RCC 7860 (cell line): Measurements from ENCODE around the gene HESX1.

Experiments used
- DNase-seq: peaks from one replicate; pipeline ENCODE4 v3.0.0-alpha.2; 2015; ENCODE audit warnings: low spot score
- FAIRE-seq: peaks from 2 replicates; lab custom pipeline; 2012; peaks lifted over from hg19 to GRCh38; lab: Jason Lieb, UNC

The HESX1 gene

DNA sequence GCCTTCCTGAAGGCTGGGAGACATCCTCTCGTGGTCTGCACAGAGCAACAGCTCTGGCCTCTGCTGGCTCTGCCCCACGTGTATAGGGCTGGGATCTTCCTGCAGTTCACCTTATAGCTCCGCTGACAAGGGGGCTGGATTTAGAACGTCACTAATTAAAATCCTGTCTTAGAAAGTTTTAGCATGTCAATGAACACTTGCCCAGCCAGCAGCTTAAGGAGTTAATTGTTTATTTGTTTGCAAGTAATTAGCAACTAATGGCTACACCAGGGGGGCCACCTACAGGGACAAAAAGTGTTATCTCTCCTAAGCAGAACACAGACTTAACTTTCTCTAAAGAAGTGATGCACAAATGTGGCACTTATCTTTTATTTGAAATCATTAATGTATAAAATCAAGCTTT is at the start of gene HESX1:
HESX1 (minus strand) TSS at position 84 of the 403 bp plus-strand sequence; CDS start at position 24, 60 bp downstream.
- no peak for FAIRE-seq

DNA sequence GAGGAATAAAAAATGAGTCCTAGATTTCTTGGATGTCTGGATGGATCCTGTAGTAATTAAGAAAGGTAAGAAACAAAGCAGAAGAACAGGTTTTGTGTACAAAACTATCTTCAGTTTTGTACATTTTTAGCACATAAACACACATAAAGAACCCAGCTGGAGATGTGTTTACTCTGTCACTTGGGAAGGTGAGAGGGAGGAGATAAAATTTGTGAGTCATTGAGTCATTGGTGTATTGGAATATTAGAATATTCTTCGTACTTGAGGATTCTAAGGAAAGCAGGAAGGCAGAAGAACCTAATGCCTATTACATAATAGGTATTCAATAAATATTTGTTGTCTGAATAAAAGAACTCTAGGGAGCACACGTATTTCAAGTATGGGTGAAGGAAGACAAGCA is 45.2 kb upstream of the HESX1 start:
- DNase-seq (no peak), FAIRE-seq (no peak)

More for the DNA sequence above, at the start of gene HESX1:
- DNase-seq, result no peak

DNA sequence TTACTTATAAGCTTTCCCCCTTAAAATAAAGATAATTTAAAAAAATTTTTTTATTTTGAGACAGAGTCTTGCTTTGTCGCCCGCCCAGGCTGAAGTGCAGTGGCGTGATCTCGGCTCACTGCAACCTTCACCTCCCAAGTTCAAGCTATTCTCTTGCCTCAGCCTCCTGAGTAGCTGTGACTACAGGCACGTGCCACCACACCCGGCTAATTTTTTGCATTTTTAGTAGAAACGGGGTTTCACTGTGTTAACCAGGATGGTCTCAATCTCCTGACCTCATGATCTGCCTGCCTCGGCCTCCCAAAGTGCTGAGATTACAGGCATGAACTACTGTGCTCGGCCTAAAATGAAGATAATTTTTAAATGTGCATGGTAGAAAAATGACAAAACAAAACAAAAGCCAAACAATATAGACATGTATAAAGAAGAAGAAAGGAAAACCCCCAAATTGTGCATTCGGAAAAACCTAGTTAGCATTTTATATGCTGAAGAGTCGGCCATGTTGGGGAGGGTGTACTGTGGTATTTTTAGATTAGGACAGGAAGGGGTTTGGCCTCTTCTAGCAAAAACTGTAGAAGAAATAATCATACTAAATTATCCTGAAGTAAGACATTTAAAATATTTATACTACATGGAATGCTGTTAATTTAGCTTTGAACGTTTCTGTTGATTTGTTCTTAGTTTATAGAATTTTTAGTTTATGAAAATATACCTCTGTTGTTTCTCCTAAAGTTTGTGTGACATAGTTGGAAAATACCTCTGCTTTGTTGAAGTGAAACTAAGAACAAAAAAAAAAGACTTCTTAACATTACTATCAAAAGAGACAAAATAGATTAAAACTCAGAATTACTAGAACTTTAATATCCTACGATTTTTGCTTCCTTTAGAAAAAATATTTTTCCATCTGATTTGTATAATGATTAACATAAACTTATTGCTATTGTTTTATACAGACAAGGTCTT is 35.1 kb upstream of the HESX1 start:
- DNase-seq, result no peak
- no peak for FAIRE-seq

DNA sequence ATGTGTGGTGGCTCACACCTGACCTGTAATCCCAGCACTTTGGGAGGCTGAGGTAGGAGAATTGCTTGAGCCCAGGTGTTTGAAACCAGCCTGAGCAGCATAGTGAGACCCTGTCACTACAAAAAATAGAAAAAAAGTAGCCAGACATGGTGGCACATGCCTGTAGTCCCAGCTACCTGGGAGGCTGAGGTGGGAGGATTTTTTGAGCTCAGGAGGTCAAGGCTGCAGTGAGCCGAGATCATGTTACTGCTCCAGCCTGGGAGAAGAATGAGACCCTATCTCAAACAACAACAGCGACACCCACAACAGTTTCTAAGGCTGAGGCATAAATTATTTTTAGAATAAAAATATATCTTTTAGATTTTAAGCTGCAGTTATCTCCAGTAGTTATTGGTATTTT is 34.0 kb upstream of the HESX1 start:
- FAIRE-seq (no peak), DNase-seq (no peak)

DNA sequence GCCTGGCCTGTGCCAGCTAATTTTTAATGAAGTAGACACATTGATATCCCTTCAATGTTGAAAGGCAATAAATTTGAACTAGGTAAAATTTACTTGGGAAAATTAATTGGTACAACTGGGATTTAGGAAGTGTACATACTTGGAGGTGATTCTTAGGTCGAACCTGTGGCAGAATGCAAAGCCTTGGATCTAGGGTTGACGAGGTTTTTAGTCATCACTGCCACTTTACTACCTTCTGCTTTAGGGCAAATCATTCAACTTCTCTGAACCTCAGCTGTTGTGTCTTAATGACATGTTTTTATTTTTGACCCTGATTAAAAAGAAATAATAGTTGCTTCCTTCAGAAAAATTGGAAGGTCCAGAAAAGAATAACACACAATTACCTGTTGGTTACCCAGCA is 30.2 kb upstream of the HESX1 start:
- DNase-seq, result no peak
- no peak for FAIRE-seq

DNA sequence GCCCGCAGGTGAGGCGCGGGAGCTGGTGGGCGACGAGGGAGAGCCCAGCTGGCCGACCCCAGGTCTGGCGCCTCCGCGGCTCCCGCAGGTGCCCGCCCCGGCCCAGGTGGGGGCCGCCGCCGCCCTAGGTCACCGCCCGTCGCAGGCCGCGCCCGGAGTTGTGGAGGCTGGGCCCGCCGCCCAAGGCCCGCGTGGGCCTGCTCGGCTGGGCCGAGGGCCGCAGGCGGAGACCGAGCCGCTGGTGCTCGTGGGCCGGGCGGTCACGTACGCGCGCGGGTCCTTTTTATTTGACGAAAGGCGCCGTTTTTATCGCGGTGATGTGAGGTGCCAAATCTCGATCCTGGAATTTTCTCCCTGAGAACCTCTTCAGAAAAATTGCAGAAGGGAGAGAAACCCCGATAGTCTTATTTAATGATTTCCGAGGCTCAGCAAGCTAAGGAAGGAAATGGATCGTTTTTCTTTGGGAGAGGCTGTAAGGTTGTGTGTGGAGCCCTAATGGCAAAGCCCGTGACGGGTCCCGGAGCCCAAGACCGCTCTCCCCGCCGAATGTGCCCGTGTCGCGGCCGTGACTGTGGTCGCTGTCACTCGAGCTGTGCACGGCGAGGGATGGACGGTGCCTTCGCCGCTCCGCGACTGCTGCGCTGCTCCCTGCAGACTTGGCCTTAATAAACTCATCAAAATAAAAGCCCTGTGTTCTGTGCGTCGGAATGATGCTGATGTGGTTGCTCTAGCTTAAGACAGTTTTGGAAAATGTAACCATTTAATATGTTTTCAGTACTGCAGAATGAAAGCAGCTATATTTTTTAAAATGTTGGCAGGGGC is 28.4 kb upstream of the HESX1 start:
- DNase-seq, result peak; percentile 10
- no peak for FAIRE-seq

DNA sequence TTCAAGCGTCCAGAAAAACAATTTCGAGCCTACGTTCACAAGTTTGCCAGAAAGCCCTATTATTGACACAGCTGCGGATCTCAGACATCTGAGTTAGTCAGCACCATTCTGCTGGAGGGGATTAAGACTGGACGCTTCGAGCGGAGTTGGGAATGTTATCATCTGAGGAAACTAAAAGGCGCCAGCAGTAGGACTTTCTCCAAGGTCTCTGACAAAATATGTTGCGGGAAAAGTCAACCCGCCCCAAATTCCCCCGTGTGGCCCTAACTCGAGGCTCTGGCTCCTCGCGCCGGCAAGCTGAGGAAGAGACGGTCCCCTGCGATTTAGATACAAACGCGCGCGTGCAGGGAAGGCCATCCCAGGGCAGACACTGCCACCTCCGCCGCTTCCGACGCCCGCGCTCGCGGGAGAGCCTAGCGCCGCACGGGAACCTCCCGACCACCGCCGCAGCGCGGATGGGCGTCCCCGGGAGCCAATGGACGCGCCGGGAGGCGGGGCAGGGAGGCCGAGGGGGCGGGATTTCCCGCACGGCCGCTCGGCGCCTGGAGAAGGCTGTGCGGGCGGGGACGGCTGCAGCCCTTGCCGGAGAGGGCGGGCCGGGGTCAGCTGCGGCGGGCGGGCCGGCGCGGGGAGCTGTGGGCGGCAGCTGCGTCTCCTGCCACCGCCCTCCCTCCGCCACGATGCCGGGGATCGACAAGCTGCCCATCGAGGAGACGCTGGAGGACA is 27.6 kb upstream of the HESX1 start, which contains the start of gene APPL1:
APPL1 (plus strand) TSS at position 526 of the 726 bp plus-strand sequence; CDS start at position 681, 155 bp downstream.
- peak; percentile 76 for DNase-seq
- no peak for FAIRE-seq

DNA sequence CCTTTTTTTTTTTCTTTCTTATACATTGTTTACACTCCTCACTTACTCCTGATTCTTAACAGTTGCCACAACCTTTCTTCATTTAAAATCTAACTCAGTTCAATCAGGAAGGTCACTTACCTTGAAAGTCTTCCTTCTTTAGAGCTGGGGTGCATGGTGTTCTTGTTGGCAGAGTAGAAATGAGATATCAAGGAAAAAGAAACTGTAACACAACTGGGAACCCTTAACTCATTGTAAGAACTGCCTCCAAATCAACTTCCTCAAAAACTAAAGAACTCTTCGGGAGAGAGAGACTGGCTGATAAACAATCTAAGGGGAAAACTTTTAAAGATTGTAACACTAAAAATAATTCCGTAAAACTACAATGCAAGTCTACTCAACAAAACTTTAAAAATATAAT is 26.4 kb upstream of the HESX1 start:
- no peak for DNase-seq
- no peak for FAIRE-seq

DNA sequence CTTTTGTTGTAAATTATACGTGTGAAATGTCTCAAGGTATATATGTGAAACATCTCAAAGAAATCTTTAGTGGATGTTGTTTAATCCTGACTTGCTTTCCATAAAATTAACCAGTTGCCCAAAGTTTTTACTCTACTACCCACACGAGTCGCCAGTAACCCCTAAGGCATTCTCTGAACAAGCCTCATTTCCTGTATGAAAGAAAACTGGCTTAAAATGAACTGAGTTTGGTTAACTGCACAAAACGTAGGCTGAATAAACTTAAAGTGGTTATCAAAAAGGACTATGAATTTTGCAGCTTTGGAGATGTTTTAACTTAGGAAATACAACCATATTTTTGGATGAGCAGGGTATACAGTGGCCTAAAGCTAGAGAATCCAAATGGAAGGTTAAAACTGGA is 25.1 kb upstream of the HESX1 start:
- no peak for DNase-seq
- FAIRE-seq, result no peak

DNA sequence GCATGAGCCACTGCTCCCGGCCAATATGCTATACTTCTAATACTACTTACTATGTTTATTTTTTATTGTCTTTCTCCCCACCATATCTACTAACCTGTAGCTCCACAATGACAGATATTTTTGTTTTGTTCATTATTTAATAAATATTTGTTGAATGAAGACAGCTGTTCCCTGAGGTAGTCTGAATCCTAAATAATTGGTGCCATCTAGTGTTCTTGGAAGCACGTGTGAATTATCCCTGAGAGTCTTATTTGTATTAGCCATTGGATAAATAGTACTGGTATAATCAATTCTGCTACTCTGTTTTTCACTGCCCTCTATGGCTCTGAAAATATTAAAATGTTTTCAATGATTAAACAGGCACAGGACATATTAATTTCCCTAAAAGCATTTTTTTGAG is 22.1 kb upstream of the HESX1 start:
- FAIRE-seq, result no peak
- no peak for DNase-seq

DNA sequence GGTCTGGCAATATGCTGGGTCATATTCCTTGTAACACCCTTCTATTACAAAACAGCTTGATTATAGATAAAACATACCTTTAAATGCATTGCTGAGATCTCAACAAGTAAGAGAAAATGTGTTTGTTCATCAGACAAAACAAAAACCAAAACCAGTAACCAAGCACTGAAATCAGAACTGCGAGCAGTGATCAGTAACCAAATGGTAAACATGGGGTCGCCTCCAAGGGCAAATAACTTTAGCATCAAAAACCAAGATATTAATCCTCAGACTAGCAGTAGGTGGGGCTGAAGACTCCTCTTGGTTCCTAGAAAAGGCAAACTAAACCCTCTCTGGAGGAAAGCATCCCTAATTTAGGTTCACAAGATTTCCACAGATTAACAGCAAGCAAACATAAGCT is 6.6 kb upstream of the HESX1 start:
- DNase-seq (no peak), FAIRE-seq (no peak)

DNA sequence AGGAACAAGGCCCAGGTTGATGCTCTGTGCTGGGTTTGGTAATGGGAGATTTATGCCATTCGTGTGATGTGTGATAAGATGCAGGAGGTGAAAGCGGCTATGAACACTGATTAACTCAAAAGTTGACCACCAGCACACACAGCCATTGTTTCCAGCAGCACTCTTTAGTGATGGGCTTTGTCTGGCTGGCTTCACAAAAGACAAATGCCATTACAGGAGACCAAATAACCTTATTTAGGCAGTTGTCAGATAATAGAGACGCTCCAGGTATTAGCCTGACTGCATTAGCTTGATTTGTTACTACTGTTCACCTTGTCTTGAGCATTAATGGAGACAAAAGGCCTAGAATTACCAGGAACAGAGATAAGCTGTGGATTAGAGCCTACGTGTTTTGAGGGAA is 5.1 kb downstream of the HESX1 start:
- no peak for FAIRE-seq
- no peak for DNase-seq

DNA sequence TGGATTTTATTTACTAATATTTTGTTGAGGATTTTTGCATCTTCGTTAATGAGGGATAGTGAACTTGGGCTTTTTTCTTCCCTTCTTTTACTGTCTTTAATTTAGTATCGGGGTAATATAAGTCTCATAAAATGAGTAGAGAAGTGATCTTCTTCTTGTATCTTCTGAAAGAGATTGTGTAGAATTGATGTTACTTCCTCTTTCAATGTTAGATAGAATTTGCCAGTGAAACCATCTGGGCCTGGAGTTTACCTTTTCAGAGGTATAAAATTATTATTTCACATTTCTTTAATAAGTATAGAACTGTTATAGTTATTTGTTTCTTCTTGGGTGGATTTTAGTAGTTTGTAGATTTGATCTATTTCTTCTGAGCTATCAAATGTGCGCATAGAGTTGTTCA is 7.8 kb downstream of the HESX1 start:
- FAIRE-seq, result no peak
- no peak for DNase-seq

DNA sequence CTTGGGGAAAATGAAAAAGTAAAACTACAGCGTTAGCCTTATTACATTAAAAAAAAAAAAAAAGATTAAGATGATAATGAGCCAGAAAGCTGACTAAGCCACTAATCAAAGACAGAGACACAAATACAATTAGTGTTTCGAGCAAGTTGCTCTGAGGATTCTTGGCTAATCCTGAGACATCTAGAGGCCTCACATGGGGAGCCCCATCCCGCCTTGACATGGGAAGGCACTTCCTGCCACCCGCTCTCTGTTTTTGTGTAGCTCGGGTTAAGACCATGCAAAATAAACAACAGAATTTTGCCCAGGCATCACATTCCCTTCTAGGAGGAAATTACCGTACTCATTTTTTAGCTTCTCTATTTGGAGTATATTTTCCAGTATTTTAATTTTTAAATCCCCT is 15.3 kb downstream of the HESX1 start:
- FAIRE-seq (no peak), DNase-seq (no peak)

DNA sequence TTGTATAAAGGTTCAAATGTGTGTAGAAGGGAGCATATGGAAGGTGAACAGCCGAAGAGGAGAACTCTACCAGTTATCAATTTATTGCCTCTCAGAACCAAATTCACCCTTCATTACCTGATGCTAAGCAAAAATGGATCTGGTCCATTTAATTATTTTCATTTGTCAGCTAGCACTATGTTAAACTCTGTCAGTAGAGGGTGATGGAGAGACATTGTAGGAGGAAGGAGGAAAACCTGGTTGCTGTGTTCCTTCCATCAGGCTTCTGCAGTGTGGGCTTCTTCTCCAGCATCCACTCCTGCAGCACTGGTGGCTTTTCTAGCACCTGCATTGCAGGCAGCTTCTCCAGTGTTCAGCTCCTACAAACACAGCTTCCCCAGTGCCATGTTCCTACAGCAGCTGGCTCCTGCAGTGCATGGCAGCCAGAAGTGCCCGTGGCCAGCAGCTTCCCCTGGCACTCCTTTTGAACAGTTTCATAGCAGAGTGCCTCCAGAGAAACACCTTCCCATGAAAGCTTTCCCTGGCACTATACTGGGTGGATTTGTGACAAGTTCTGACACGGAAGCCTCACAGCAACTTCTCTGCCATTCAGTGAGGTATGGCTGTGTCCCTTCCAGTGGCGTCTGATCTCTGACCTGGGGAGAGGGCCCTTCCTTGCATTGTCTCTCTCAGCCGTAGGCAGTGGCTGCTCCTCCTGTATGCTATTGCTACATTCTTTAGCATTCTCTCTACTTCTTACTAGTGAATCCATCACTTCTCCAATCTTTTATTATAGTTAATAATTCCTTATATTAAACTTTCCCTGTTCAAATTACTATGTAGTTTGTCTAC is 20.0 kb downstream of the HESX1 start:
- peak; percentile 24 for DNase-seq
- no peak for FAIRE-seq

DNA sequence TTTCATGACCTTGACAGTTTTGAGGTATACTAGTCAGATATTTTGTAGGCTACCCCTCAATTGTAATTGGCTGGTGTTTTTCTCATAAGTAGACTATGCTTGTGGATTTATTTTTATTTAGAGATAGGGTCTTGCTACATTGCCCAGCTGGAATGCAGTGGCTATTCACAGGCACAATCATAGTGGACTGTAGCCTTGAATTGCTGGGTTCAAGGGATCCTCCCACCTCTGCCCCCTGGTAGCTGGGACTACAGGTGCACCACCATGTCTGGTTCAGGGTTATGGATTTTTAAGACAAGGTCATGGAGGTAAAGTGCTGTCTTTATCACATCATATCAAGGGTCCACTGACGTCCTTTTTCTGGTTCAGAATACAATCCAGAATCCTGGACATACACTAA is 23.7 kb downstream of the HESX1 start:
- DNase-seq, result no peak
- no peak for FAIRE-seq

DNA sequence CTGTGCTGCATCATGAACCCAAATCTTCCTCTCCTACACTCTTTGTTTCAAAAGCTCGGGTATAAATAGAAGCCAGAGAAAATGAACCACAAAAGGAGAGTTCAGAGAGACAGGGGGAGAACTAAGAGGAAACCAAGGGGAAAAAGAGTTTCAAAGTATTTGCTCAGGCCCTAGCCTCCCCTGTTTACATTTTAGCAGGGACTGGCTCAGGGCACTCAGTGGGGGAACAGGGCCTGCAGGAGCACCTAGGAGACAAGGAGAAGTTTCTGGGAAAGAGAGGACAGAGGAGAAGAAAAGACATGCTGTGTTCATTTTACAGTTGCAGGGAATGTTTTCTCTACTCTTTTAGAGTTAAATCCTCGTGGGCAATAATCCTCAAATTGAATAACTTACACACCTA is 26.1 kb downstream of the HESX1 start:
- FAIRE-seq, result no peak
- DNase-seq, result no peak

DNA sequence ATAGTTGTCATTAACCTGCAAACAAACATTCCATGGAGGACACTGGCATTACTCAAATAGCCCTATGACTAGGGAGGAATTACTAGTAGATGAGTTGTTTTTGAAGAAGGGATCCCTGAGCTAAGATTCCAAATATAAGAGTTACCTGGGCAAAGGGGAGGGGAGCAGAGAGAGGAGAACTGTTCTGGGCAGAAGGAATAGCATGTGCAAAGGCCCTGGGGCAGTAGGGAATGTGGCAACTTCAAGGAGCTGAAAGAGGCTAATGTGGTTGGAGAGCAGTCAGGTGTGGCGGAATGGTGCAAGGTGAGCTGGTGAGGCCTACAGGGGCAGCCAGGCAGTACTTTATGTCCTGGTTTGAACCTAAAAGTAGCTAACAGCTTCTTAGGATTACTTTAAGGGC is 28.8 kb downstream of the HESX1 start:
- no peak for DNase-seq
- FAIRE-seq, result no peak

DNA sequence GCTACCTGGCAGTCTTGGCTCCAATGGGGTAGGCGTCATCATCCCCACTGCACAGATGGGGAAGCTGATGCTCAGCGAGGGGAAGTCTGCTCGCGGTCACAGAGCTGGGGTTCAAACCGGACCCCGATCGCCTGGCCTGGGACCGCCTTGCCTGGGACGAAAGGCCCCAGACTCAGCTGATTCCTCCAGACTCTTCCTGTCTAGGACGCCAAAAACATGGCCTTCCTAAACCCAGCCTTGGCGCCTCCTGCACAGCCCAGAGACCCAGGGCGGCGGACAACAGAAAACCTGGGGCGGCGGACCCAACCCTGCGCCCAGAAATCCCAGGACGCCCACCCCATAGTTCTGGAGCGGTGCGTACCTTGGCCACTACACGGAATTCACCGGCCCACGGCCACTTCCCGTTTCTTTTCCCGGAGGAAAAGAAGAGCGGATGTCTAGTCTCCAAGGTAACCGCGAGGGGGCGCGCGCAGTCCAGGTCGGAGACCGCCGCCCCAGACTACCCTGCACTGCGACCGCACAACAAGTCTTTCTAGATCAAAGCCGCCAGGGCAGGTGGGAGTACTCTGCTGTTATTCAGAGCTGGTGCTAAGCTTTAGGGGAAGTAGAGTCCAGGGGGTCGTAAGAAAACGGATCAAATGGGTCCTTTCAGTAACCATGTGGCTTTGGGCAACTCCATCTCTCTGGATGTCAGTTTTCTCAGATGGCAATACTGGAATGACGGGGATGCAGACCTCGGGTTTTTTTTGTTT is 29.7 kb downstream of the HESX1 start:
- no peak for FAIRE-seq

More for the DNA sequence above, 29.7 kb downstream of the HESX1 start:
- DNase-seq, result peak; percentile 28
